Globus pallidus (tissue), 1 donor: ENCODE measurements around the gene STK32C.

Source experiments
- DNase-seq: peaks from one replicate; pipeline ENCODE4 v3.0.0-alpha.2; 2015; ENCODE audit warnings: low spot score

Gene STK32C

DNA sequence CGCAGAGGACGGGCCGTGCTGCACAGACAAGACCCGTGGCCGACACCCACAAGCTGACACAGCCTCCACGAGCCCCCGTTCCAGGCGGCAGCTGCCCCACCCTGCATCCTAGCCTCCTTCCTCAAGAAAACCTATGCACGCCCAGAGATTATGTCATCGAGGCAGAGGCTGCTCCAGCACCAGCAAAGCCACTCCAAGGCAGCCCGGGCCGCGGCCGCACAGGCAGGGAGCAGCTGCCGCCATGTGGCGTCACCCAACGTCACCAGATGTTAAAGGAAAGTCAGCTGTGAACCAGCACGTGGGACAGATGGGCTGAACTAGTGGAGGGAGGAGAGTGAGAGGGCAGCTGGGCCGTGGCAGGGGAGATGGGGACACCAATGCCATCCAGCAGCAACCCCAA lies 59.8 kb downstream of the STK32C start:
- no peak for DNase-seq

DNA sequence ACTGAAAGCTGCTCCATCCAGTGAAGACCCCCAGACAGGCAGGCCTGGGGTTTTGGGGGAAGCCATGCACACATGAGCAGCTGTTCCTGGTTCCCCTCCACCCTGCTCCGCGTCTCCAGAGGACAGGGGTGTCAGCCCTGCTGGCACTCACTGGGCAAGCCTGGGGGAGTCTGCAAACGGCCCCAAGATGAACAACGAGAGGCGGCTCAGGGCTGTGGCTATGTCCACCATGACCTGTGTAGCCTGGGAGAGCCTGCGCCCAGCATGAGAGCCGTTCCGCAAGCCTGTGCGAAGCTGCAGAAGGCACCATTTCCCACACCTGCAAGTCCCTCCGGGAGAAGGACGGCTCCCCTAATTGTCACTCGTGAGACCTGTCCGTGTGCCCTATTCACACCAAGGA lies 61.5 kb downstream of the STK32C start:
- DNase-seq: no peak

GRCh38 chr10:132245056-132245455 lies 62.7 kb downstream of the STK32C start:
- DNase-seq: peak; percentile 37

DNA sequence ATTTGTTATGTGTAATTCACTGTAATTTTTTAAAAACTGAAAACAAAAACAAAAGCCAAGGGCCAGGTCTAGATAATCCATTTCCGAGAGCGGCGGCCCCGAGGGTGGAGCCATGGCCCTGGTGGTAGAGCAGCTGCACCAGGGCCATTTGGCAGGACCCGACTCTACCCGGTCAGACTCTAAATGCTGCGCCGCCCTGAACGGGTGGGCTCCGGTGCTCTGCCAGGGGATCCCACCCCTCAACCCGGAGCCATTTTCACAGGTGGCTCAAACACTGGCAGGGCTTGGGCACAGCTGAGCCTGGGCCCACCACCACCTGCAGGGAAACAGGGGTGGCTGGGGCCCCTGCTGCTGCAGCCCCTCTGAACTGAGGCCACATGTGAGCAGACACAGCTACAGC lies 64.1 kb downstream of the STK32C start:
- DNase-seq: no peak

DNA sequence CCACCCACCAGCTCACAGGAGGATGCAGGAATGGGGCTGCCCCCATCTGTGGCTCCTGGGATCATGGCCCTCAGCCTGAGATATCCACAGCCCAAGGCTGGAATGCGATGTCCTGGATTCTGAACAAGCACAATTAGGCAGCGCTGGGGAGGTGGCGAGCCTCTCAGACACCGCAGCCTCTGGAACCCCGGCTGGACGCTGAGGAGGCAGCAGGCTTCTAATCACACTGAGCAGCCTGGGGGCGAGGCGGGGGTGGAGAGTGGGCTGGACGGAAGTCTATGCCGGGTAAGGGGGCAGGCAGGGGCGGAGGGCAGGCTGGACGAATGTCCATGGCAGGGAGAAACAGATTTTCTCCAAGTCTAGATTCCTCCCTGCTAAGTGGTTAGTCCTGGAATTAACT lies 64.6 kb downstream of the STK32C start:
- no peak for DNase-seq

DNA sequence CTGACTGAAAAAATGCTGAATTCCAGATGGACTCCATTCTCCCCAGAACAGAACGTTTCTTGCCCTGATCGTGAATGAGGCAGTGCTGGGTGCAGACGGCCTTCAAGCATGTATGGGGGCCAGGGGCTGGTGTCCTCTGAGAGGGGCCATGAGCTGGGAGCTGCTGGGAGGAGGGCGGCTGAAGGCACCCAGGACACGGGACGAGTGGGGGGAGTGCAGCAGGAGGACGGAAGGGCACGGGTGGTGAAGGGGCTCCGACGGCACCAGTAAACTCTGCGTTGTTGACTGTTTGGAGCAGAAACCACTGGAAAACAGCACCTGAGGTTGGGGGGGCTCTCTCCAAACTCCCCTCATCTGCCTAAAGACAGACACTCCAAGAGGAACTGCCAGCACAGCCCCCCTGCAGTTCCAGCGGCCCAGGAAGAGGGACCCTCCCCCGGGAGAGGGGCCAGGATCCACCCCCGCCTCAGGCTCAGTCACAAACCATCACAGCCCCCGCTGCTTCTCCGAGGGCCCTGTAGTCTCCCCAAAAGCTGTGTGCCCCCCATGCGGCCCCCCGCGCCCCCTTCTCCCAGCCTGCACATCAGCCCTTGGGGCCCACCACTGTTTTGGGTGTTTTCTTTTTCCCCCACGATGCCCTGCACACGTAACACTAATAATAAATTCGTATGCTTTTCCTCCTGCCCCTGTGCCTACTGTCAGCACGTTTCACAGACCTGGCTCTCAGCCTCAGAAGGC lies 65.5 kb downstream of the STK32C start:
- no peak for DNase-seq

DNA sequence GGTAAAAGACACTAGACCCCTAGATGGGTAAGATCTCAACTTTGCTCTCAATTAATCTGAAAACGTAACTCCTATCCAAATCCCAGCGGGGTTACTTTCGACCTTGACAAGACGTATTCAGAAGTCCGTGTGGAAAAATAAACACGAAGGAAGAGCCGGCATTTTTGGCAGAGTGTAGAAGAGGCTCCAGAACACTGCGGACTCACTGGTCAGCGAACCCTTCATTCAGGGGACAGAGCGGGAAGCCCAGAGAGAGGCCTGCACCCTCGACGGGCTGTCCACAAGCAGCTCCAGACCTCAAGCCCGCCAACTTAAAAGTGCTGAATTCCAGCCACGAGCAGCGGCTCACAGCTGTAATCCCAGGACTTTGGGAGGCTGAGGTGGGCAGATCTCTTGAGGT lies 66.3 kb downstream of the STK32C start:
- DNase-seq: no peak

GRCh38 chr10:132241086-132241485 lies 66.7 kb downstream of the STK32C start:
- DNase-seq: no peak

- DNase-seq: no peak
Measured at GRCh38 chr10:132240581-132240980, 67.2 kb downstream of the STK32C start.

DNA sequence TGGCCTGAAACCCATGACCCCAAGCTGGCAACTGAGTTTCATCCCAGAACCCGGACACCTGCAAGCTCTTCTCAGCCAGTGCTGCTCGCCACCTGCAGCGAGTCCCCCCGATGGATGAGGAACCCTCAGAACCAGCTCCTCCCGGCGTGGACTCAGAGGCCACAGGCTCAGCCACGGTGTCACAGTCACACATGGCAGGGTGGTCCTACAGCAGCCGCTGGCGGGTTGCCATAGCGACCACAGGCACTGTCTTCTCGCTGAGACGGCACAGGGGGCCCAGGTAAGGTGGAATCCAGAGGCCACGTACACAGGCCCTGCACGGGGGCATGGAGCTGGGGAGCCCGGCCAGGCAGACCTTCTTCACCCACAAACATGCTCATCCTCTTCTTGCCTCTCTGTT lies 67.6 kb downstream of the STK32C start:
- no peak for DNase-seq

GRCh38 chr10:132239126-132240031 lies 68.4 kb downstream of the STK32C start:
- no peak for DNase-seq

- DNase-seq: no peak
Measured at GRCh38 chr10:132238371-132239125, 69.2 kb downstream of the STK32C start.

DNA sequence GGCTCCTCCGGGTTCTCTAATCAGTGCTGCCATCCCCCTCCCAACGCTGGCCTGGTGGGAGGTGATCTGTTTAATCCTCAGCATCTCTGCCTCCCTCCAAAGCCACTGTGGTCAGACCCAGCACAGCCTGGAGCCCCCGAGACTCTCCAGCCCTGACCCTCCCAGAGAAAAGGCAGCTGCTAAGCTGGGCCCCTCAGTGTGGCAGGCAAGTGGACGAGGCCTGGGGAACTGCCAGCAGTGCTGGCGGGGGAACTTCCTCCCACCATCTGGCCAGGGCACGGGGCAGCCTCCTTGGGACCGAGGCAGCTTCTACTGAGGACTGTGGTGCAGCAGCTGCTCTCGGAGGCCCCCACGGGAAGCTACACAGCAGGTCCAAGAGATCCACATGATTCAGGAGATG lies 69.9 kb downstream of the STK32C start:
- DNase-seq: no peak

- DNase-seq: no peak
Measured at GRCh38 chr10:132237396-132237795, 70.4 kb downstream of the STK32C start.

GRCh38 chr10:132236881-132237280 lies 70.9 kb downstream of the STK32C start:
- DNase-seq: no peak

- no peak for DNase-seq
Measured at GRCh38 chr10:132236161-132236560, 71.6 kb downstream of the STK32C start.

DNA sequence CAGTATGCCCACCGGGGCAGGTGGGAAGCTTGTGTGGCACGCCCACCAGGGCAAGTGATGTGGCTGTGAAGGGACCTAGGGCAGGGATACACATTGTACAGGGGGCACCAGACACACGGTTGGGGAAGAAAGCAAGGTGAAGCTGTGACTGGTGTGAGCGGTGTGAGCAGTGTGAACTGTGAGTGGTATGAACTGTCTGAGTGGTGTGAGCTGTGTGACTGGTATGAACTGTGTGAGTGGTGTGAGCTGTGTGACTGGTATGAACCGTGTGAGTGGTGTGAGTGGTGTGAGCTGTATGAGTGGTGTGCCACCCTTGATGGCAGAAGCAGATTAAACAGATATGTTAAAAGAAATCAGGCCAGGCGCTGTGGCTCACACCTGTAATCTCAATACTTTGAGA lies 72.9 kb downstream of the STK32C start:
- no peak for DNase-seq

DNA sequence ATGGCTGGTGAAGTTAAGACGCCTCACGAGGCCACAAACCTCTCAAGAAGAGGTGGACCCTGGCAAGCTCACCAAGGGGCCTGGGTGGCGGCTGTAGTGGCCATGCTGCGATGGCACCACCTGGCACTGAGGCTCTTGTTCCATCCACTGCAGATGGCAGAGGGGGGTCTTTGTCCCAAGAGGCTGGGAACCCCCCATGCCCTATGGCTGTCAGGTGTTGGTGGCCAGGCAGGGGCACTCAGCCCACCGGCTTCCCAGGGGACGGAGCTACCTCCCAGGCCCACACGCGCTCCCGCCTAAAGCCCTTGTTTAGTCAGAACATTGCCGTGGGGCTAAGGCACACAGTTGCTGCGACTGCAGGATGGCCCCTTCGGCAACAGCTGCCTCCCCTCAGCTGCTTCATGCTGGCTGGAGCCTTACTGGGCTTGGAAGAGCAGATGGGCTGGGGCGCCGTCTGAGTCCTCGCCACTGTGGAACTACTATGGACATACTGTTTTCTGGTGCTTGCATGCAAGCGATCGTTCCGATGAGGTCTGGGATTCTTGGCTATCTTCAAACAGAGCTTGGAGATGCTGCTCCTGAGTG lies 74.2 kb downstream of the STK32C start:
- no peak for DNase-seq

DNA sequence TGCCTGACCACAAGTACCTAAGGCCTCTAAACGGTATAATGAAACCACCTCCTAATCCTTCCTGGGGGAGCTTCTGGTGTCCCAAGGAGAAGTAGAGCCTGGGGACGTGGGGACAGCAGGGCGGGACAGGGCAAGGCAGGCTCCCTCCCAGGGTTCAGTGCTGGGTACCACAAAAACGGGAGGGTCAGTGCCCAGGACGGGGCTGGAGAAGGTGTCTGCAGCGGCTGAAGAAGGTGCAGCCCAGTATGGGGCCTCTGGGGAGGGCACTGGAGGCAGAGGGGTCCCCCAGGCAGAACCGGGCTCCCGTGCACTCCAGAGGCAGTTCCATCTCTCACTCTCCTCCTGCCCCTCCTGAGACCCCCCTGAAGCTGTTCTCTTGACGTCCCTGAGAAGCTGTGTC lies 74.8 kb downstream of the STK32C start:
- DNase-seq: no peak

DNA sequence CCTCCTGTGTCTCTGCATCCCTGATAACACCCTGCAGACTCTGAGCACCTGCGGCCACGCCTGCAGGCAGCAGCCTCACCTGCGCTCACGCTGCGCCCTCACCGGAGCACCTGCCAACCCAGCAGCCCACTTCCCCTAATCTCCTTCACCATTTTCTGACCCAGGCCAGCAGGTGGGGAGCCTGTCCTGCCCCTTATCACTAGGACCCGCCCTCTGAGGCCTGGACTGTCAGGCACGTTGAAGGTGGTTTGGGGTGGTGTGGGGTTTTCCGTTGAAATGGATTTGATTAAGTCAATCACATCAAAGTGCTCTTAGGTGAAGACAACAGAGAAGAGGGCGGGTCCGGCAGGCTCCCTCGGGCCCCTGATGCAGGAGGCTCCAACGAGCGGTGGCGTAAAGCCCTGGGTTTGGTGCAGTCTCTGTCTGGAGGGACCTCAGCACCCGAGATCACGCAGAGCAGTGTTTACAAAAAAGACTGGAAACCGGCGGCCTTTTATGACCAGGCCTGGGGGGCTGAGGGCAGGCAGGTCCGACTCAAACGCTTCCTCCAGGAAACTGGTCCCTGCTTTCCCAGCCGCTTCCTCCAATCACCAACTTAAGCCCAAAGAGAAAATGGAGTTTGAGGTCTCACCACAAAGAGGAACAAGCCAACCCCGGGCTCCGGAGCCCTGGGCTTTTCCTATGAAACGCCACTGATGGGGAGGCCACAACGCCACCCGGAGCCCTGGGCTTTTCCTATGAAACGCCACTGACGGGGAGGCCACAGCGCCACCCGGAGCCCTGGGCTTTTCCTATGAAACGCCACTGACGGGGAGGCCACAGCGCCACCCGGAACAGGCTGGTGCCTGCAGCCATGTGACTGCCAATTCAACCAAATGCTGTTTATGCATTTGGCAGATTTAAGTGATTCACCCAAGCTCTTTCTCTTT lies 75.5 kb downstream of the STK32C start:
- DNase-seq: peak; percentile 43

- no peak for DNase-seq
Measured at GRCh38 chr10:132231656-132232022, 76.1 kb downstream of the STK32C start.
